ENCODE results near the gene C12orf56.

Gene C12orf56

GRCh38 chr12:64216239-64216638 lies 174.3 kb downstream of the C12orf56 start:
- no peak overlapping the region for H3K27ac Mint-ChIP-seq
- H3K4me3 Mint-ChIP-seq, result no peak overlapping the region
- ATAC-seq, result no peak
- H3K36me3 Mint-ChIP-seq, result peaks cover 37% of the 10 kb centered on the region
- no peaks in the 10 kb centered on the region for H3K27me3 Mint-ChIP-seq
- H3K9me3 Mint-ChIP-seq, result no peaks in the 10 kb centered on the region
- H3K4me1 Mint-ChIP-seq, result peaks cover 19% of the 10 kb centered on the region

Measured in stimulated activated memory B cell treated with anti-CD40 and anti-IgM and Interleukin-4, amounts not matched to agents 10 μg/mL and 1 μg/mL and 100 μg/mL, for 72 hours (primary cell).